Large intestine (tissue), 3 donors: Measurements from ENCODE around the gene ARHGEF19. TPM values are rescaled to one million over a fixed set of nuclear protein-coding genes. Genes with fewer than 3 reads are reported as not detected.
A peak's percentile ranks its signal among the peaks of the same experiment; 100 is the strongest.
"Not testable (repeated sequence)": the region's sequence is repeated elsewhere in the genome, so short reads cannot be mapped to it uniquely, and the experiment has no call there.

Source experiments
- DNase-seq, 2 donors: peaks; one replicate each; pipeline versions ENCODE4 v3.0.0 to v3.0.0-alpha.2; 2013
- H3K27ac ChIP-seq: one replicate; pipeline ENCODE4 v1.5.1; 2013; ENCODE audit warnings: low read length
- H3K27me3 ChIP-seq: 2 replicates; pipeline ENCODE4 v1.6.1; 2013; ENCODE audit warnings: low read length; ENCODE audit not compliant: control insufficient read depth, insufficient read depth
- H3K36me3 ChIP-seq: 2 replicates; pipeline ENCODE4 v1.6.1; 2013; ENCODE audit warnings: low read length; ENCODE audit not compliant: control insufficient read depth, insufficient read depth
- H3K4me1 ChIP-seq: one replicate; pipeline ENCODE4 v1.6.1; 2013; ENCODE audit warnings: low read length; ENCODE audit not compliant: control insufficient read depth, insufficient read depth
- H3K4me3 ChIP-seq: one replicate; pipeline ENCODE4 v1.5.1; 2013; ENCODE audit warnings: low read length
- H3K9me3 ChIP-seq: one replicate; pipeline ENCODE4 v1.6.1; 2013; ENCODE audit warnings: mild to moderate bottlenecking, low read depth, low read length, moderate library complexity; ENCODE audit not compliant: control insufficient read depth
- WGBS: methylation state at CpG from one replicate; pipeline ENCODE4 v1.1.5; 2013; ENCODE audit warnings: low lambda C conversion rate; ENCODE audit not compliant: insufficient coverage; 5-methylcytosine and 5-hydroxymethylcytosine counted together
- polyA plus RNA-seq: library from polyadenylated mRNA; unstranded; fragments of 120-200 nt; gene quantifications from one replicate; pipeline ENCODE4 v1.2.1, GENCODE V29; 2013

ARHGEF19 gene
- polyA plus RNA-seq, 1 donor: 12.2 TPM

DNA sequence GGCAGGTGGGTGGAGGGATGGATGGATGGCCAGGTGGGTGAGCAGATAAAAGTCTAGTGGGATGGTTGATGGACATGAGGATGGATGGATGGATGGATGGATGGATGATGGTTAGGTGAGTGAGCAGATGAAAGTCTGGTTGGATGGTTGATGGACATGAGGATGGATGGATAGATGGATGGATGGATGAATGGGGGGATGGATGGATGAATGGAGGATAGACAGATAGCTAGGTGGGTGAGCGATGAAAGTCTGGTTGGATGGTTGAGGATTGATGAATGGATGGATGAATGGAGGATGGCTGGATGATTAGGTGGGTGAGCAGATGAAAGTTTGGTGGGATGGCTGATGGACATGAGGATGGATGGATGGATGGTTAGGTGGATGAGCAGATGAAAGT lies 9.0 kb upstream of the ARHGEF19 start:
- Histone ChIP-seq H3K4me3 (no peak overlapping the region), H3K9me3 (no peaks in the 10 kb centered on the region), H3K27me3 (peaks cover 8% of the 10 kb centered on the region), H3K36me3 (no peaks in the 10 kb centered on the region), H3K4me1 (peaks cover 25% of the 10 kb centered on the region), H3K27ac (no peak overlapping the region)
- DNase-seq: no peak
- 100% methylated on average over 1 of the region's 1 CpG for WGBS

DNA sequence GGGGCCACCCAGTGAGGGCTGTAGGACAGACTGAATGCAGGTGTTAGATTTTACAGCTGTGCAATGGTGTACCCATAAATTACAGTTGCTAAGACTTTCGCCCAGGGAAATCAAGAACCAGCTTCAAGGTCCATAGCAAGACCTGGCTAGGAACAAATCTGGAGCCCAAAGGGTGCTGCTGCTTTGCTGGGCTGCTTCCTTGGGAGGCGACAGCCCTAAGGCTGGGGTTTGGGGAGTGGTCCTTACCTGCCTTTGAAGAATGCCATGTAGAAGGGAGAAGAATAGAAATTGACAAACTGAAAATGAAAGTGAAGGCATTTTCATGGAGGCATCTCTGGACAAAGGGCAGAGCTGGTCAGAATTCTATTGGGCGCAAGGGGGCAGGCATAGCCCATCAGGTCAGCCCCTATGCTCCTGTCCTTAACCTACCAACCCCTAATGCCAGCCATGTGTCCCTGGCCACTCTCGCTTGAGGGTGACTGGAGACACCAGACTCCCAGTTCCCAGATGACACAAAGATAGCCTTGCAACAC lies 7.6 kb upstream of the ARHGEF19 start:
- H3K4me3 ChIP-seq: no peak overlapping the region
- WGBS: no CpG with 5 or more reads among the region's 4 CpGs
- no peaks in the 10 kb centered on the region for H3K27me3 ChIP-seq
- peak overlapping the region; percentile 22 for H3K27ac ChIP-seq
- peak in 1 of 2 donors; percentile 63 for DNase-seq
- H3K36me3 ChIP-seq: no peaks in the 10 kb centered on the region
- H3K4me1 ChIP-seq: peaks cover 30% of the 10 kb centered on the region
- no peaks in the 10 kb centered on the region for H3K9me3 ChIP-seq

DNA sequence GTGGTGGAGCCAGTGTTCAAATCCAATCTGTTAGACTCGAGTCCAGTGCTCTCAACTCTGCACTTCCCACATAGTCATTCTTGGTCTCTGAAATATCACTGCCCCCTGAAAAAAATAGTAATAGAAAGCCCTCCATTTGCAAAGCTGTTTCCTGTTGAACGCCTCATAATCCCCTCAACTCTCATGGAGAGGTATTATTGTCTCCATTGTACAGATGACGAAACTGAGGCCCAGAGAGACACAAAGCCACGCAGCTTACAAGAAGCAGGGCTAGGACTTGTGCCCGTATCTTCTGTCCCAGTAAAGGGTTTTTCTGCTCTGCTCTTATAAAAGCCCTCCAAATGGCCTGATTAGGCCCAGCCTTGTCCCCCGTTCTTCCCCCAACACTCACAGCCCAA lies 6.2 kb upstream of the ARHGEF19 start:
- DNase-seq: no peak
- WGBS: no CpG with 5 or more reads among the region's 6 CpGs
- peaks cover 30% of the 10 kb centered on the region for H3K4me1 ChIP-seq
- no peak overlapping the region for H3K27ac ChIP-seq
- no peak overlapping the region for H3K4me3 ChIP-seq
- H3K36me3 ChIP-seq: no peaks in the 10 kb centered on the region
- no peaks in the 10 kb centered on the region for H3K27me3 ChIP-seq
- H3K9me3 ChIP-seq: no peaks in the 10 kb centered on the region

DNA sequence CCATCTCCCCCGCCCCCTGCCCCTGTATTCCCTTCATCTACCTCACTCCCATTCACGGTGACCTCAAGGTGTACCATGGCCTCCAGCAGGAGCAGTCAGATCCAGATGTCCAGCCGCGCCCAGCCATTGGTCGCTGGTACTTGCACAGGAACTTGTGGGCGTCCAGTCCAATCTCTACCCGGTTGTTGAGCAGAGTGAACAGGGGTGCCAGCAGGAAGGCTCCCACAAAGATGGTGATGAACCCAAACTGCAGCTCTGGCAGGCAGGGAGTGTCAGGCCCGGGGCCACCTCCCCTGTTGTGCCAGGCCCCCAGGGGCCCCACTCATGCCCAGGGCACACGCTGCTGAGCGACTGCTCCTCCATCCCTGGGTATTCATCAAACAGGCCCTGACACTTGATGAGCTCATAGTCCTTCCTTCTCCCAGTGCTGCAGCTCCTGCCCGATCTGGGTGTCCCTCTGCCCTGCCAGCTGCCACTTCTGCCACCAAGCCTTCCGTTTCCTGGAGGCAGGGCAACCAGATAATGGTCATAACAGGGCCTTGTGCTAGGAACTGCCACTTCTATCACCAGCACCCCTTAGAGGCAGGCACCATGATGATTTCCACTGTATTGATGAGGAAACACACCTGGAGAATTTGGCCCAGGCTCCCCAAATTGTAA lies 5.7 kb upstream of the ARHGEF19 start:
- Histone ChIP-seq H3K27me3 (no peaks in the 10 kb centered on the region), H3K27ac (peak overlapping the region; percentile 58), H3K4me3 (peak overlapping the region; percentile 39), H3K36me3 (no peaks in the 10 kb centered on the region), H3K9me3 (no peaks in the 10 kb centered on the region), H3K4me1 (peaks cover 30% of the 10 kb centered on the region)
- no CpG with 5 or more reads among the region's 12 CpGs for WGBS
- DNase-seq: peak in 1 of 2 donors; percentile 32

DNA sequence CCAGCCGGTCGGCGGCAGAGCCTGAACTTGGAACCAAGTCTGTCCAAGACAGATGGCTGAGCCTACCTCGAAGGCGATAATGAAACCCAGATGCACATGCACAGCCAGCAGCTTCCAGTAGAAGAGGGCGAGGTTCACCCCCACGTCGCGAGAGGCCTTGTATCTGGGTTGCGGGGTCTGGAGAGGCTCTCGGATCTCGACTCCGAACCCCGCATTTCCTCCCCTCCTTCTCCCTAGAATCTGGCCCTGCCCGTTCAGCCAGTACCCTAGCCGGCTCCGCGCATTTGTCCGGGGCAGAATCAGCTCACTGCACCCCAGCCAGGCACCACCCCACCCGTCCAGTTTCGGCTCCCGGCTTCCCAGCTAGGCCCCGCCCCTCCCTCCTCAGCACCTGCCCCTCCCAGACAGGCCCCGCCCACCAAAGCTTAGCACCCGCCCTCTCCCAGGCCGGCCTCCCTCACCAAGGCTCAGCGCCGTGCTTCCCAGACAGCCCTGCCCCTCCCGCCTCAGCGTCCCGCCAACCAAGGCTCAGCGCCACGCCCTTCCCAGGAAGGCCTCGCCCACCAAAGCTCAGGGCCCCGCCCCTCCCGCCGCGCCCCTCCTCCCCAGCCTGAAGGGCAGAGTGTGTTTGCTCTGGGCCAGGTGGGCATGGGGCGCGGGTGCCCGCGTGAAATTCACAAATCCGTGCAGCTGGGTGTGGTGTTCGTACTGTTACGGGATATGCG lies 4.8 kb upstream of the ARHGEF19 start:
- no peaks in the 10 kb centered on the region for H3K27me3 ChIP-seq
- peak overlapping the region; percentile 51 for H3K4me3 ChIP-seq
- H3K4me1 ChIP-seq: peaks cover 34% of the 10 kb centered on the region
- DNase-seq: peak; percentile 97 to 98
- H3K9me3 ChIP-seq: no peaks in the 10 kb centered on the region
- peak overlapping the region; percentile 72 for H3K27ac ChIP-seq
- H3K36me3 ChIP-seq: no peaks in the 10 kb centered on the region
- no CpG with 5 or more reads among the region's 46 CpGs for WGBS

DNA sequence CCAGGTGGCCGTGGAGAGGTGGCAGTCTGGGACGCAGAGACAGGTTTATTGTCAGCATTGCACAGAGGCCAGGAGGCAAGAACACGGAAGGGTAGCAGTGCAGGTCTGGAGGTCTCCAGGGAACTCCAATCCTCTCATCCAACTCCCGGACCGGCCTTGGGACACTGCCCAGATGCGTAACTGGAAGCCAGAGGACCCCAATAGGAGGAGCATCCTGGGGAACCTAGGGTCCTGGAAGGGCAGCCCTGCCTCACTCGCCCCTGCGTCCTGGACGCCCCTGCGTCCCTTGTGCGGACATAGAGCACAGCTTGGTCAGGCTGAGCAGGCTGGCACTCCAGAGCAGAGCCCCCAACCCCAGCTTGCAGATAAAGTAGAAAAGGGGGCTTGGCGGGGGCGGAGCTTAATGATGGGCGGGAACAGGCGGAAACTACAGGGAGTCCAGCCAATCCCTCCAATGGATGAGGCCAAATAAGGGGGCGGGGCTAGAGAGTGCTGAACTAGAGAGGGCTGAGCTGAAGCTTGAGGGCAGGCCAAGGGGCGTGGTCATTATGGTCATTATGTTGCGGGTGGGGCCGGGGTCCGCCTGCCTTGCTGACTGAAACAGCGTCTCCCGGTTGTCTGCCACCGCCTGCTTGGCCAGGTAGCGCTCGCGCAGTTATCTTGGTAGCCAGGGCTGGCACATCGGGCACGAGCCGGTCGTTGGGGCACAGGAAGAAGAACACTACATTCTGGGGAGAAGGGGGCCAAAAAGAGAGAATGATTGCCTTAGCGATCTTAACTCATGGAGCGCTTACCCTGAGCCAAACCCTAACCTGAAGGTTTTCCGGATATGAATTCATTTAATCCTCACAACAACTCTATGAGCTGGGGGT lies 3.7 kb upstream of the ARHGEF19 start:
- H3K4me1 ChIP-seq: peaks cover 34% of the 10 kb centered on the region
- H3K36me3 ChIP-seq: no peaks in the 10 kb centered on the region
- peak overlapping the region; percentile 51 for H3K4me3 ChIP-seq
- H3K9me3 ChIP-seq: no peaks in the 10 kb centered on the region
- H3K27ac ChIP-seq: peak overlapping the region; percentile 72
- no CpG with 5 or more reads among the region's 33 CpGs for WGBS
- DNase-seq: peak; percentile 91 to 92
- H3K27me3 ChIP-seq: no peaks in the 10 kb centered on the region

DNA sequence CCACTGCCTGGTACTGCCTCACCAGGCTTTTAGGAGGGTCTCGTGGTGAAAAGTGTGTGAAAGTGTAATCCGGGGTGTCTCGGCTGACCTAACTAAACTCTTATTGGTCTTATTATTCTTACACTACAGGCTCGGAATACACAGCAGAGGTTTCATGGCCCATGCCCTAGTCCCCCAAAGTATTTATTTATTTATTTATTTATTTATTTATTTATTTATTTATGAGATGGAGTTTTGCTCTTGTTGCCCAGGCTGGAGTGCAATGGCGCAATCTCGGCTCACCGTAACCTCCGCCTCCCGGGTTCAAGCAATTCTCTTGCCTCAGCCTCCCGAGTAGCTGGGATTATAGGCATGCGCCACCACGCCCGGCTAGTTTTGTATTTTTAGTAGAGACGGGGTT lies 2.8 kb upstream of the ARHGEF19 start:
- 100% methylated on average over 1 of the region's 14 CpGs for WGBS
- H3K27me3 ChIP-seq, DNase-seq, H3K4me3 ChIP-seq, H3K9me3 ChIP-seq, H3K27ac ChIP-seq, H3K36me3 ChIP-seq: not testable (repeated sequence)
- H3K4me1 ChIP-seq: peaks cover 33% of the 10 kb centered on the region

DNA sequence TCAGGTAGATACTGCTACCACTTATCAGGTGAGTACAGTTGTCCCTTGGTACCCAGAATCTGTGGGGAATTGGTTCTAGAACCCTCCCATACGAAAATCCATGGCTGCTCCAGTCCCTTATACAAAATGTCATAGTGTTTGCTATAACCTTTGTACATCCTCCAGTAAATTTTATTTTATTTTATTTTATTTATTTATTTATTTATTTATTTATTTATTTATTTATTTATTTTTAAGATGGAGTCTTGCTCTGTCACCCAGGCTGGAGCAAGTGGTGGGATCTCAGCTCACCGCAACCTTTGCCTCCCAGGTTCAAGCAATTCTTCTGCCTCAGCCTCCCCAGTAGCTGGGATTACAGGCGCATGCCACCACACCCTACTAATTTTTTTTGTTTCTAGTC lies 1.1 kb upstream of the ARHGEF19 start:
- H3K27me3 ChIP-seq, H3K36me3 ChIP-seq, DNase-seq, H3K27ac ChIP-seq, H3K9me3 ChIP-seq, H3K4me3 ChIP-seq: not testable (repeated sequence)
- peaks cover 32% of the 10 kb centered on the region for H3K4me1 ChIP-seq
- WGBS: no CpG with 5 or more reads among the region's 3 CpGs

DNA sequence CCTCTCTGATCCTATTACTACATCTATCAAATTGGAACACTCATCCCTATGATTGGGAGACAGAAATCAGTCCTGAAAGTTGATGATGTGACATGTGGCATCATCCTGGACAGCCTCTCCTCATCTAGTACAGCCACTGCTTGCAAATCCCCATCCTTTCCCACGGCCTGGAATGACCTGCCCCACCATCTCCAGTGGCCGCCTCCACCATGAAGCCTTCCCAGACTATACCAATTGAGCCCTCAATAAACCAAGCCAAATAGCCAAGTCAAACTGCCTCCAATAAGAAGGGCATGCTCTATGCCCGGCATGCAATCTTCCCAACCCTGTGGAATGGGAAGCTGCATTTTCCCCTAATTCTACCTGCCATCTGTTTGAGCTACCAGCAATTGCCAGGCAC lies 561 bp upstream of the ARHGEF19 start:
- Histone ChIP-seq H3K9me3 (no peaks in the 10 kb centered on the region), H3K27me3 (no peaks in the 10 kb centered on the region), H3K4me1 (peaks cover 29% of the 10 kb centered on the region), H3K4me3 (no peak overlapping the region), H3K27ac (no peak overlapping the region), H3K36me3 (no peaks in the 10 kb centered on the region)
- WGBS: 60% methylated on average over 1 of the region's 3 CpGs
- DNase-seq: no peak

DNA sequence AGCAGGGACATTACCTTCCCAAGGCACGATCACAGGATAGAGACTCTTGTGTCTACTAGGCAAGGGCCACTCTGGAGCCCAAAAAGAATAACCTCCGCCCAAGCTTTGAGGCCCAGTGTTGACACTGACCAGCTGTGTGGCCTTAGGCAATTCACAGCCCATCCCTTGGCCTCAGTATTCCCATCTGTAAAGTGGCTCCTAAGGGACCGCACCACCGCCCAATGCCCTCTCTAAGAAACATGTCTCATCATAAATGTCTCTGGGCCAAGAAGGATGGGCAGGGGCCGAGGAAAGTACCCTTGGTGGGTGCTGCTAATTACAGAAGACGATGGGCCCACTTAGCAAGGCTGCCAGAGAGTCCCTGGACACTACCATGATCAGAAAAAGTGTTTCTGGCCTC lies 628 bp downstream of the ARHGEF19 start:
- no peak for DNase-seq
- Histone ChIP-seq H3K4me3 (peak overlapping the region; percentile 47), H3K27ac (no peak overlapping the region), H3K36me3 (no peaks in the 10 kb centered on the region), H3K9me3 (no peaks in the 10 kb centered on the region), H3K27me3 (no peaks in the 10 kb centered on the region), H3K4me1 (peaks cover 27% of the 10 kb centered on the region)
- no CpG with 5 or more reads among the region's 6 CpGs for WGBS
